ENCODE results near the gene CAMK1D.
"Not testable (repeated sequence)": the region's sequence is repeated elsewhere in the genome, so short reads cannot be mapped to it uniquely, and the experiment has no call there.

CAMK1D gene

GRCh38 chr10:12348870-12349628, at the start of gene CAMK1D:
TSS of gene CAMK1D (plus strand) at chr10:12349547.
- DNase-seq: peak; percentile 38 to 57

GRCh38 chr10:12301036-12301435, 48.3 kb upstream of the CAMK1D start:
- DNase-seq: not testable (repeated sequence)

GRCh38 chr10:12308057-12308456, 41.3 kb upstream of the CAMK1D start:
- no peak for DNase-seq

- DNase-seq: no peak
These were observed 40.5 kb upstream of the CAMK1D start for GRCh38 chr10:12308736-12309375.

- not testable (repeated sequence) for DNase-seq
These were observed 39.6 kb upstream of the CAMK1D start for GRCh38 chr10:12309783-12310182.

- DNase-seq: no peak
These were observed 34.5 kb upstream of the CAMK1D start for GRCh38 chr10:12314836-12315235.

- DNase-seq: no peak
These were observed 30.3 kb upstream of the CAMK1D start for GRCh38 chr10:12319076-12319475.

GRCh38 chr10:12320892-12321291, 28.5 kb upstream of the CAMK1D start:
- DNase-seq: no peak

GRCh38 chr10:12321641-12322040, 27.7 kb upstream of the CAMK1D start:
- DNase-seq: no peak

- no peak for DNase-seq
These were observed 26.7 kb upstream of the CAMK1D start for GRCh38 chr10:12322583-12323131.

GRCh38 chr10:12324530-12324929, 24.8 kb upstream of the CAMK1D start:
- DNase-seq: no peak

GRCh38 chr10:12327074-12327473, 22.3 kb upstream of the CAMK1D start:
- DNase-seq: no peak

GRCh38 chr10:12327476-12327875, 21.9 kb upstream of the CAMK1D start:
- no peak for DNase-seq

- DNase-seq: not testable (repeated sequence)
These were observed 21.0 kb upstream of the CAMK1D start for GRCh38 chr10:12328312-12328711.

- no peak for DNase-seq
These were observed 16.6 kb upstream of the CAMK1D start for GRCh38 chr10:12332572-12333379.

GRCh38 chr10:12333380-12334185, 15.8 kb upstream of the CAMK1D start:
- peak; percentile 57 to 72 for DNase-seq

GRCh38 chr10:12334186-12334530, 15.2 kb upstream of the CAMK1D start:
- DNase-seq: no peak

- DNase-seq: not testable (repeated sequence)
These were observed 14.2 kb upstream of the CAMK1D start for GRCh38 chr10:12335169-12335568.

GRCh38 chr10:12337453-12338372, 11.6 kb upstream of the CAMK1D start:
- no peak for DNase-seq

GRCh38 chr10:12338981-12339380, 10.4 kb upstream of the CAMK1D start:
- DNase-seq: no peak

- DNase-seq: no peak
These were observed 9.0 kb upstream of the CAMK1D start for GRCh38 chr10:12340371-12340770.
